ENCODE measurements around the gene ODC1.

Gene ODC1

DNA sequence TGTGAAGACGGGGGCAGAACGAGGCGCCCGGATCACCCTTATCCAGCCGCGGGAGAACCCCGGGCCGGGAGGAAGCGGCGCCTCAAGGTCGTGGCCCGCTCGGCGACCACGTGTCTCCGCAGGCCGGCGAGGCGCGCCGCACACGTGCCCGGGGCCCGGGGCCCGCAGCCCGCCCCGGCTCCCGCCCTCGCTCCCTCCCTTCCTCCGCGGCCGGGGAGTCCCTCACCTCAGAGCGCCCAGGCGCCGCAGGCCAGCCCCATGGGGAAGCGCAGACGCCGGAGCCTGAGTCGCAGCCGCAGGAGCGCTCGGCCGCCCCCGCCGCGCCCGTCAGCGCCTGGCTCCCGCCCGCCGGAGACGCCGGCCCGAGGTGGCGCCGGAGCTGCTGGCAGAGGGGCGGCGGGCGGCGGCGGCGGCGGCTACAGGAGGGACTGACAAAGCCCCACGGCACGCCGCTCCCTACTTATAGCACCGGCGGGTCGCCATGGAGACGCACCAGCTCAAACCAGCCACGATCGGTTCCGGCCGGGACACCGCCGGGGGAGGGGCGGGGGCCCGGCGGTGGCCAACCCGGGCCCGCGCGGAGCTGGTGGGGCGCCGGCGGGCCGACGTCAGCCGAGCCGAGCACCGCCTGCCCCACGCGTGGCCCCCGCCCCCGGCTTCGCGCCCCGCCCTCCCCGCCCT is at the start of gene ODC1:
Gene ODC1, minus strand, starts transcription at position 433 of the 681 bp plus-strand sequence. CDS start 3,295 bp downstream, outside the sequence.
- in situ Hi-C loops (cut with MboI; ENCODE audit: low sequenced_read_pairs, unreplicated experiment) = no loop called here
- peak; percentile 81 for DNase-seq (ENCODE audit: low spot score)
- TF ChIP-seq, protein P1, sequence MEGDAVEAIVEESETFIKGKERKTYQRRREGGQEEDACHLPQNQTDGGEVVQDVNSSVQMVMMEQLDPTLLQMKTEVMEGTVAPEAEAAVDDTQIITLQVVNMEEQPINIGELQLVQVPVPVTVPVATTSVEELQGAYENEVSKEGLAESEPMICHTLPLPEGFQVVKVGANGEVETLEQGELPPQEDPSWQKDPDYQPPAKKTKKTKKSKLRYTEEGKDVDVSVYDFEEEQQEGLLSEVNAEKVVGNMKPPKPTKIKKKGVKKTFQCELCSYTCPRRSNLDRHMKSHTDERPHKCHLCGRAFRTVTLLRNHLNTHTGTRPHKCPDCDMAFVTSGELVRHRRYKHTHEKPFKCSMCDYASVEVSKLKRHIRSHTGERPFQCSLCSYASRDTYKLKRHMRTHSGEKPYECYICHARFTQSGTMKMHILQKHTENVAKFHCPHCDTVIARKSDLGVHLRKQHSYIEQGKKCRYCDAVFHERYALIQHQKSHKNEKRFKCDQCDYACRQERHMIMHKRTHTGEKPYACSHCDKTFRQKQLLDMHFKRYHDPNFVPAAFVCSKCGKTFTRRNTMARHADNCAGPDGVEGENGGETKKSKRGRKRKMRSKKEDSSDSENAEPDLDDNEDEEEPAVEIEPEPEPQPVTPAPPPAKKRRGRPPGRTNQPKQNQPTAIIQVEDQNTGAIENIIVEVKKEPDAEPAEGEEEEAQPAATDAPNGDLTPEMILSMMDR (IDR thresholded peaks at IDR 0.05; ENCODE audit: borderline replicate concordance, control extremely low read depth, extremely low read depth, insufficient read depth, missing control alignments) = no peak

- peak; percentile 32 for DNase-seq (ENCODE audit: low spot score)
- TF ChIP-seq, protein P1 (IDR thresholded peaks at IDR 0.05; ENCODE audit: borderline replicate concordance, control extremely low read depth, extremely low read depth, insufficient read depth, missing control alignments) = no peak
- in situ Hi-C loops (cut with MboI; ENCODE audit: low sequenced_read_pairs, unreplicated experiment) = no loop called here
Measured at GRCh38 chr2:10497797-10498251, 49.7 kb upstream of the ODC1 start.

DNA sequence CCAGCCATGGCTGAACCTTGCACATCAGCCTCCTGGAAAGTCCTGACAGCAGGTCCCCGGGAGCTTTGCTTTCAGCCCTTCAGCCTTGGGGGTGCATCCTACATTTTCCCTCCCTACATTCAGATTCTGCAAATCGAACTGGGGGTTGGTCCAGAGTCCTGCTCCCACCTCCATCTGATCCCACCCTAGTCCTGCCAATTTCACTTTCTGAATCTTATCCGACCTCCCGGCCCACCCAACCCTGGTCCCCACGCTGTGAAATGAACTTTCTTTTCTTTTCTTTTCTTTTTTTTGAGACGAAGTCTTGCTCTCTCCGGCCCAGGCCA is 47.8 kb upstream of the ODC1 start:
- in situ Hi-C loops (cut with MboI; ENCODE audit: low sequenced_read_pairs, unreplicated experiment) = no loop called here
- TF ChIP-seq, protein P1 (IDR thresholded peaks at IDR 0.05; ENCODE audit: borderline replicate concordance, control extremely low read depth, extremely low read depth, insufficient read depth, missing control alignments) = no peak
- no peak for DNase-seq (ENCODE audit: low spot score)

GRCh38 chr2:10495311-10495987 is 47.3 kb upstream of the ODC1 start:
- TF ChIP-seq, protein P1 (IDR thresholded peaks at IDR 0.05; ENCODE audit: borderline replicate concordance, control extremely low read depth, extremely low read depth, insufficient read depth, missing control alignments) = no peak
- peak; percentile 21 for DNase-seq (ENCODE audit: low spot score)
- in situ Hi-C loops (cut with MboI; ENCODE audit: low sequenced_read_pairs, unreplicated experiment) = no loop called here

GRCh38 chr2:10494351-10495066 is 46.4 kb upstream of the ODC1 start:
- peak; percentile 20 for DNase-seq (ENCODE audit: low spot score)
- TF ChIP-seq, protein P1 (IDR thresholded peaks at IDR 0.05; ENCODE audit: borderline replicate concordance, control extremely low read depth, extremely low read depth, insufficient read depth, missing control alignments) = no peak
- in situ Hi-C loops (cut with MboI; ENCODE audit: low sequenced_read_pairs, unreplicated experiment) = no loop called here

- in situ Hi-C loops (cut with MboI; ENCODE audit: low sequenced_read_pairs, unreplicated experiment) = no loop called here
- peak; percentile 73 for DNase-seq (ENCODE audit: low spot score)
- TF ChIP-seq, protein P1 (IDR thresholded peaks at IDR 0.05; ENCODE audit: borderline replicate concordance, control extremely low read depth, extremely low read depth, insufficient read depth, missing control alignments) = no peak
Measured at GRCh38 chr2:10493634-10494281, 45.6 kb upstream of the ODC1 start.

Measured in GM13976 (cell line).